ENCODE data around the gene PLA2G4B.

The PLA2G4B gene

GRCh38 chr15:41851755-41852370, 13.2 kb downstream of the PLA2G4B start:
- DNase-seq: no peak

DNA sequence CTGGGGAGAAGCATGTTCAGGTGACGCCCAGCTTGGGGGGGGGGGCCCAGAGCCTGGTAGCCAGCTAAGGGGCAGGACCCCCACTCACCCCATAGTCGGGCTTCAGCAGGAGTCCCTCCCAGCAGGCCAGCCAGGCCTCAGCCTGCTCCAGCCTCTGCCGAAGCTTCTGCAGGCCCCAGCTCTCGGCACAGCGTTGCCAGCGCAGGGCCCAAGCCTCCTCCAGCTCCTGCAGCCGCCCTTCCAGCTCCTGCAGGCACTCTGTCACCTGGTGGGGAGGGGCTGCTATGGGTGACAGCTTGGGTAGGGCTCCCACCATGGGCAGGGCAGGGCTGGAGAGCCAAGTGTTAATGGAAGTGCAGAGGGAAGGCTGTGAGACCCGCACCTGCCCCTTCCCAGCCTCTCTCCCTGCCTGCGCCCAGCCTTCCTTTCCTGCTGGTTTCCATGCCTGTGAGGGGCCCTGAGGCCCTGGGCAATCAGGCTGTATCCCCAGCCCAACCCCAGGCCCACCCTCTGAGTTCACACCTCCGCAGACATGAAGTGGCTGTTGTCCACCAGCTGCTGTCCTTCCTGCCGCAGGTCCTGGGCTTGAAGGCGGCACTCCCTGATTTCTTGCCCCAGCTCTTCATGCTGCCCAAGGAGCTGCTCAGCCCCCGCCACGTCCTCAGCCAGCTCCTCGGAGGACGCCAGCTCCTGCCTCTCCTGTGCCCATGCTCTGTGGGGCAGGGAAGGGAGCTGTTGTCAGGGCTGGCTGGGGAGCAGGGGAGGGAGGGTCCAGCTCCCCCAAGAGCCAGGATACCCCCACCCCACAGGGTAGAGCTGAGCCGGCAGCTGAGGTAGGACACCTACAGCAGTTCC, 14.3 kb downstream of the PLA2G4B start:
- DNase-seq: no peak

GRCh38 chr15:41853831-41854230, 15.2 kb downstream of the PLA2G4B start:
- DNase-seq: no peak

DNA sequence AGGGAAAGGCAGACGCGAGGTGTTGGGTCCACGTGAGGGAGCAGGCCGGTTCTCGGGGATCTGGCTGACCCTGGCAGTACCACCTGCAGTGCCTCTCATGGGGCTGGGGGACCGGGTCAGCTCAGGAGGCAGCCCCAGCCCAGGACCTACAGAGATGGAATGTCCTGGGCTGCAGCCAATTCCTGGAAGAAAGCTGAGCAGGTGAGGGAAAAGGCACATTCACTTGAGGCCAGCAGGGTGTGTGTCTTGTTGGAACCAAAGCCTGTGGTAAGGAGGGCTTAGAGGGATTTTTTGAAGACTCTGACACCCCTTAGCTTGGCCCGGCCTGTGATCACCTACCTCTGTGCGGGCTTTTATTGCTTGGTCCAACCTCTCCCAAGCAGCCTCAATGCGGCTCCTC, 15.8 kb downstream of the PLA2G4B start:
- no peak for DNase-seq

- DNase-seq: no peak
Measured at GRCh38 chr15:41855261-41855961, 16.8 kb downstream of the PLA2G4B start.

DNA sequence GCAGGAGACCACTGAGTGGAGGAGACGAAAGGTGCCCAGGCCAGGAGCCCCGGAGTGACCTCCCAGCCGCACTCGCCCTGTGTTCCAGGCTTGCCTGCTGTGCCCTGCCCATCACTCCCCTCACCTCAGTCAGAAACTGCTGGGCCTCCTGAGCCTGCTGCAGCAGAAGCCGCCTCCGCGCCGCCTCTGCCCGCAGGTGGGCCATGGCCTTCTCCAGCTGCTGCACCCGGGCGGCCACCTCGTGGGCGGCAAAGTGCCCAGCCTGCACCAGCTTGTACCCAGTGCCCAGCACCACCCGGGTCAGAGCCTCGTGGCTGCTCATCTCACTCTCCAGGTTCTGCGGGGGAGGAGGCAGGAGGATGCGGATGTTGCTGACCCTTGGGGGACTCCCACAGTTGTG, 17.6 kb downstream of the PLA2G4B start:
- DNase-seq: no peak

- no peak for DNase-seq
Measured at GRCh38 chr15:41856716-41857115, 18.1 kb downstream of the PLA2G4B start.

DNA sequence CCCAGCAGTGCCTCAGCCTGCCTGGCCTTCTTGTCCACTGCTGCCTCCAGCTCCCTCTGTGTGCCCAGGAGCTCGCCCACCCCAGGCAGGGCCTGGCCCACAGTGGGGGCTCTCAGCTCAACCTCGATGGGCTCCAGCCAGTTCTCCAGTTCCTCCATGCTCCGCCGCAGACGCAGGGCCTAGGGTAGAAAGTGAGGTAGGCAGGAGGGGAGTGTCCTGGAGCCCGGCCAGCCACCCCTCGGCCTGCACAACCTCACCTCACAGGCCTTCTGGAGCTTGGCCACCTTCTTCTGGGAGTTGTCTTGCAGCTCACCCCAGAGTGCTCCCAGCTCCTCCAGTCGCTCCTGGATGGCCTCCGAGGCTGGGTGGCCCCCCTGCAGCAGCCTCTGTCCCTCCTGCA, 18.7 kb downstream of the PLA2G4B start:
- DNase-seq: no peak

GRCh38 chr15:41858756-41859155, 20.1 kb downstream of the PLA2G4B start:
- no peak for DNase-seq

- DNase-seq: peak; percentile 29
Measured at GRCh38 chr15:41860049-41860828, 21.6 kb downstream of the PLA2G4B start.

GRCh38 chr15:41861736-41862356, 23.2 kb downstream of the PLA2G4B start:
- DNase-seq: no peak

GRCh38 chr15:41862515-41863116, 24.0 kb downstream of the PLA2G4B start:
- no peak for DNase-seq

DNA sequence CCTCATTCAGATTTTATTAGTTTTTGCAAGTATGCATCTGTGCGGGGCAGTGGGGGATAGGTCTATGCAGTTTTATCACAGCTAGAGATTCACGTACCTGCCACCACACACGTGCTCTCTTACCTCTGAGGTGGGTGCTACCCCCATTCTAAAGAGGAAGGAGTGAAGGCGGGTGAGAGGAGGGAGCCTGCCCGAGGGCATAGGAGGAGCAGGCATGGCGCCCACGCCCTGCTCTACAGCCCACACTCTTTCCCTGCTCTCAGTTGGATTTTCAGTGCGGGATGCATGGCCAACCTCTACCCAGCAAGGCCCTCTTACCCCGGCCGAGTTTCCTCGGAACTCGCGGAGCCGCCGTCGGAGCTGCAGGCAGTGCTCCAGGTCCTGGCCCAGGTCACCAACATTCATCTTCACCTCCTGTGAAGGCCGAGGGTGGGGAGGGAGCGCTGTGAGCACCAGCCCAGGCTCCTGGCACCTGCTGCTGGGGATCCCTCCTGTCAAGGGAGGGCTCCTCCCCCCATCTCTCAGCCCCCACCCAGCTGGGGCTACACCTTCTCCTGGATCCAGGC, 26.9 kb downstream of the PLA2G4B start:
- no peak for DNase-seq

- no peak for DNase-seq
Measured at GRCh38 chr15:41866263-41866703, 27.6 kb downstream of the PLA2G4B start.

GRCh38 chr15:41866872-41867579, 28.4 kb downstream of the PLA2G4B start:
- no peak for DNase-seq

- no peak for DNase-seq
Measured at GRCh38 chr15:41868321-41868720, 29.7 kb downstream of the PLA2G4B start.

GRCh38 chr15:41869770-41870688, 31.4 kb downstream of the PLA2G4B start:
- no peak for DNase-seq

DNA sequence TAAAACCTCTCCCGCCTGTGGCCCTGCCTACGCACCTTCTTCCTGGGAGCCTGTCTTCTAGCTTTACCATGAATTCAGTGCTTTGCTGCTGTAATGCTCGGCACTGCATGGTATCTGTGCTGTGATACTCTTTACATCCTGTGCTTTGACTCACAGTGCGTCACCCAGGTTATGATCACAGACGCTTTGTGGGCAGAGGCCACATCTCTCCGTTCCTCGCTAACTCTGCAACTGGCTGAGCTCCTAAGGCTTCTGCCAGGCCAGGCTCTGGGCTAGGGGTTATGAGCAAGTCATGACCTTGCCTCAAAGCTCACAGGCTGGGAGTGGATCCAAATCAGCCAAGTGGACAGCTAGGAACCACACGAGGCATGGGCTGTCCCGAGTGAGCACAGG, 32.0 kb downstream of the PLA2G4B start:
- no peak for DNase-seq

GRCh38 chr15:41871175-41871905, 32.7 kb downstream of the PLA2G4B start:
- DNase-seq: no peak

Measured in hematopoietic multipotent progenitor cell treated with erythropoietin and hydrocortisone succinate and interleukin-3 and kit ligand, for 4 days (in vitro differentiated cells).